HepG2 (cell line): ENCODE measurements around the gene CABLES2. TPM values are rescaled to one million over a fixed set of nuclear protein-coding genes. Genes with fewer than 3 reads are reported as not detected.

Source experiments
- AKAP8 ChIP-seq: sonication (generic); formaldehyde crosslinking; IDR thresholded peaks from 2 replicates; pipeline ENCODE4 v1.5.1; 2020; ENCODE audit warnings: mild to moderate bottlenecking, missing genetic modification reagents
- ELF1 ChIP-seq: sonication (generic); formaldehyde crosslinking; IDR thresholded peaks from 2 replicates; pipeline ENCODE4 v1.4.0; 2020; ENCODE audit warnings: missing genetic modification reagents
- FIP1L1 ChIP-seq: fragments of 200-400 bp; formaldehyde crosslinking; IDR thresholded peaks from 2 replicates; pipeline ENCODE4 v1.6.1; 2018; ENCODE audit warnings: low read depth, mild to moderate bottlenecking, low read length, moderate library complexity, borderline replicate concordance; ENCODE audit not compliant: insufficient read depth
- MXD4 ChIP-seq: IDR thresholded peaks from 2 replicates; pipeline ENCODE4 v1.6.1; 2016; ENCODE audit warnings: mild to moderate bottlenecking, missing biosample characterization, missing genetic modification reagents
- PCBP1 ChIP-seq: fragments of 200-400 bp; formaldehyde crosslinking; IDR thresholded peaks from 2 replicates; pipeline ENCODE4 v1.6.1; 2017; ENCODE audit warnings: mild to moderate bottlenecking, low read depth, low read length, borderline replicate concordance
- POLR2AphosphoS2 ChIP-seq: IDR thresholded peaks from 2 replicates; pipeline ENCODE4 v1.6.1; 2011; ENCODE audit warnings: low read depth, low read length, improper control_type of control experiment
- RFX1 ChIP-seq: fragments of 450-650 bp; IDR thresholded peaks from 2 replicates; pipeline ENCODE4 v1.6.1; 2017
- SMAD9 ChIP-seq: sonication (generic); formaldehyde crosslinking; IDR thresholded peaks from 2 replicates; pipeline ENCODE4 v1.5.1; 2020; ENCODE audit warnings: mild to moderate bottlenecking, missing genetic modification reagents
- TBX2 ChIP-seq: sonication (generic); formaldehyde crosslinking; IDR thresholded peaks from 2 replicates; pipeline ENCODE4 v1.5.0; 2020; ENCODE audit warnings: missing genetic modification reagents, mild to moderate bottlenecking, borderline replicate concordance
- ZBTB10 ChIP-seq: sonication (generic); formaldehyde crosslinking; IDR thresholded peaks from 2 replicates; pipeline ENCODE4 v1.4.0; 2020; ENCODE audit warnings: missing genetic modification reagents, borderline replicate concordance
- ZBTB39 ChIP-seq: sonication (generic); formaldehyde crosslinking; IDR thresholded peaks from 2 replicates; pipeline ENCODE4 v1.5.0; 2020; ENCODE audit warnings: missing genetic modification reagents
- ZFP1 ChIP-seq: IDR thresholded peaks from 2 replicates; pipeline ENCODE4 v1.6.1; 2016
- ZMYM3 ChIP-seq: sonication (generic); formaldehyde crosslinking; IDR thresholded peaks from 2 replicates; pipeline ENCODE4 v1.5.1; 2020; ENCODE audit warnings: mild to moderate bottlenecking, missing genetic modification reagents
- ZNF124 ChIP-seq: sonication (generic); formaldehyde crosslinking; IDR thresholded peaks from 2 replicates; pipeline ENCODE4 v1.4.0; 2020; ENCODE audit warnings: missing genetic modification reagents
- ZNF24 ChIP-seq: fragments of 450-650 bp; IDR thresholded peaks from 2 replicates; pipeline ENCODE4 v1.6.1; 2017; ENCODE audit warnings: antibody characterized with exemption, mild to moderate bottlenecking
- ZNF570 ChIP-seq: sonication (generic); formaldehyde crosslinking; IDR thresholded peaks from 2 replicates; pipeline ENCODE4 v1.4.0; 2020; ENCODE audit warnings: mild to moderate bottlenecking, missing genetic modification reagents, borderline replicate concordance
- ZNF589 ChIP-seq: sonication (generic); formaldehyde crosslinking; conservative IDR thresholded peaks from 2 replicates; pipeline ENCODE4 v1.8.0; 2022; ENCODE audit warnings: mild to moderate bottlenecking, moderate library complexity, missing genetic modification reagents
- ZNF629 ChIP-seq: sonication (generic); formaldehyde crosslinking; conservative IDR thresholded peaks from 2 replicates; pipeline ENCODE4 v1.5.0; 2020; ENCODE audit warnings: missing genetic modification reagents
- ZNF766 ChIP-seq: sonication (generic); formaldehyde crosslinking; IDR thresholded peaks from 2 replicates; pipeline ENCODE4 v1.5.0; 2020; ENCODE audit warnings: missing genetic modification reagents, borderline replicate concordance
- ZNF768 ChIP-seq: sonication (generic); formaldehyde crosslinking; IDR thresholded peaks from 2 replicates; pipeline ENCODE4 v1.4.0; 2020; ENCODE audit warnings: missing genetic modification reagents
- ZNF775 ChIP-seq: sonication (generic); formaldehyde crosslinking; IDR thresholded peaks from 2 replicates; pipeline ENCODE4 v1.4.0; 2020; ENCODE audit warnings: missing genetic modification reagents, mild to moderate bottlenecking, moderate library complexity, borderline replicate concordance
- polyA plus RNA-seq, 8 experiments: library from polyadenylated mRNA; depleted of rRNA in 3 of 8; stranded (reverse) in 7 of 8; unstranded in 1 of 8; fragments of >200 nt; fragmentation: Illumina TruSeq in 4 of 8; extraction: Trizol in 4 of 8; gene quantifications; 2 replicates each; pipeline versions ENCODE4 v1.2.1 to v1.2.3, GENCODE V29; 2011 to 2016; ENCODE audit warnings: low read depth in 4 of 8, missing spikeins in 1 of 8, mixed read lengths in 1 of 8; ENCODE audit not compliant: insufficient read depth in 1 of 8
- total RNA-seq, 5 experiments: library from RNA; depleted of rRNA; stranded (reverse); fragments of >200 nt; fragmentation: Illumina TruSeq; extraction: Trizol; gene quantifications; 2 replicates each; pipeline ENCODE4 v1.2.3, GENCODE V29; 2016; ENCODE audit warnings: low read depth in 1 of 5
- TF ChIP-seq, protein P1 (sequence below): IDR thresholded peaks from 2 replicates; pipeline ENCODE4 v1.6.1; 2016
- TF ChIP-seq, protein P2 (sequence below): sonication (generic); formaldehyde crosslinking; IDR thresholded peaks from 2 replicates; pipeline ENCODE4 v1.5.0; 2020; ENCODE audit warnings: mild to moderate bottlenecking, missing genetic modification reagents

CABLES2 gene
- total and polyA plus RNA-seq, 2 of the 13 experiments (the other 11 are each of a cell fraction or from before 2014, with no cell fraction given): 5.2 to 9.7 TPM

DNA sequence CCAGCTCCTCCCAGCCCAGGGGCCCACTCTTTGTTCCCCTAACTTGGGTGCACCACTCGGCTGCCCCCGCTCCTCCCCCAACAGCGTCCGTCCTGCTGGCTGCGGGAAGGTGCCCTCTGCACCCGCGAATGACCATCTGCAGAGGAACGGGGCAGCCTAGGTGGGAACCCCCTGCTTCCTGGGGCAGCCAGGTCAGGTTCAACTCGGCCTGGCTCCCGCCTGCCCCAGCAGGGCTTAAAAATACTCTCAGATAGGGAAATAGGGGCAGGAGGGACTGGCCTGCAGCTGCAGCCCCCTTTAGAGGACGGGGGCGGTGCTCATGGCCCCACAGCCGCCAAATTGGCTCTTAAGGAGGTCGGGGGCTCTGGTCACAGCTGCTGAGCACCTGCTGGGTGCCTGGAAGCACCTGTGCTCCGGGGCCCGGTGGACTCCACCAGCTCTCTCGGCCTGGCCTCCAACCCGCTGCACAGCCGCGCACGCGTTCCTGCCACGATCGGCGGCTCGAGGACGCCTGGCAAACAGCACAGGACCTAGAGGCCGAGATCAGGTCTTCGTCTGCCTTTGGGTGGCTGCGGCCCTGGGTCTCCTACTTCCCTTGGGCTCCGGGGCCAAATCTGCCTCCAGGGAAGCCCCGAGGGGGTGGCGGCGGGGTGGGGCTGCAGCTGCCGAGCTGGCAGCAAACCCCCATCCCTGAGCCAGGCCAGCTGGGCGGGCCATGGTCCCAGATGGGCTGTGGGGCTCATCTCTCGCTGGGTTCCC, 39.3 kb downstream of the CABLES2 start (continued):
- TF ChIP-seq ELF1 (CRISPR knock-in tag) (peak; percentile 50), POLR2AphosphoS2 (no peak), RFX1 (no peak), TBX2 (peak; percentile 63), ZMYM3 (CRISPR knock-in tag) (peak; percentile 55; the same call in 1 of the 2 replicates), ZBTB39 (CRISPR knock-in tag) (no peak; the same call in 1 of the 2 replicates), ZNF775 (CRISPR knock-in tag) (peak; percentile 35), ZNF24 (peak; percentile 38; the same call in 1 of the 2 replicates), ZFP1 (no peak), ZNF589 (CRISPR knock-in tag) (0 out of 2 replicates have a peak, but pooled peaks have one; percentile 26), ZNF768 (CRISPR knock-in tag) (peak; percentile 90), ZNF766 (CRISPR knock-in tag) (peak; percentile 26; the same call in 1 of the 2 replicates), FIP1L1 (no peak), MXD4 (CRISPR knock-in tag) (no peak; the same call in none of the 2 replicates), ZNF570 (peak; percentile 94), ZNF124 (CRISPR knock-in tag) (no peak; the same call in 1 of the 2 replicates), PCBP1 (peak; percentile 86; the same call in 1 of the 2 replicates), ZBTB10 (peak; percentile 81), AKAP8 (CRISPR knock-in tag) (peak; percentile 36; the same call in 1 of the 2 replicates), SMAD9 (peak; percentile 74), ZNF629 (CRISPR knock-in tag) (peak; percentile 43; the same call in 1 of the 2 replicates)
- TF ChIP-seq, protein P1, sequence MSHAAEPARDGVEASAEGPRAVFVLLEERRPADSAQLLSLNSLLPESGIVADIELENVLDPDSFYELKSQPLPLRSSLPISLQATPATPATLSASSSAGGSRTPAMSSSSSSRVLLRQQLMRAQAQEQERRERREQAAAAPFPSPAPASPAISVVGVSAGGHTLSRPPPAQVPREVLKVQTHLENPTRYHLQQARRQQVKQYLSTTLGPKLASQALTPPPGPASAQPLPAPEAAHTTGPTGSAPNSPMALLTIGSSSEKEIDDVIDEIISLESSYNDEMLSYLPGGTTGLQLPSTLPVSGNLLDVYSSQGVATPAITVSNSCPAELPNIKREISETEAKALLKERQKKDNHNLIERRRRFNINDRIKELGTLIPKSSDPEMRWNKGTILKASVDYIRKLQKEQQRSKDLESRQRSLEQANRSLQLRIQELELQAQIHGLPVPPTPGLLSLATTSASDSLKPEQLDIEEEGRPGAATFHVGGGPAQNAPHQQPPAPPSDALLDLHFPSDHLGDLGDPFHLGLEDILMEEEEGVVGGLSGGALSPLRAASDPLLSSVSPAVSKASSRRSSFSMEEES: no peak; the same call in 1 of the 2 replicates
- TF ChIP-seq, protein P2, sequence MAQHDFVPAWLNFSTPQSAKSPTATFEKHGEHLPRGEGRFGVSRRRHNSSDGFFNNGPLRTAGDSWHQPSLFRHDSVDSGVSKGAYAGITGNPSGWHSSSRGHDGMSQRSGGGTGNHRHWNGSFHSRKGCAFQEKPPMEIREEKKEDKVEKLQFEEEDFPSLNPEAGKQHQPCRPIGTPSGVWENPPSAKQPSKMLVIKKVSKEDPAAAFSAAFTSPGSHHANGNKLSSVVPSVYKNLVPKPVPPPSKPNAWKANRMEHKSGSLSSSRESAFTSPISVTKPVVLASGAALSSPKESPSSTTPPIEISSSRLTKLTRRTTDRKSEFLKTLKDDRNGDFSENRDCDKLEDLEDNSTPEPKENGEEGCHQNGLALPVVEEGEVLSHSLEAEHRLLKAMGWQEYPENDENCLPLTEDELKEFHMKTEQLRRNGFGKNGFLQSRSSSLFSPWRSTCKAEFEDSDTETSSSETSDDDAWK (CRISPR knock-in tag): no peak
